Keratinocyte (primary cell): ENCODE measurements around the gene SRGAP3. TPM values are rescaled to one million over a fixed set of nuclear protein-coding genes. Genes with fewer than 3 reads are reported as not detected.

ENCODE experiments used
- DNase-seq: peaks from one replicate; pipeline ENCODE4 v3.0.0-alpha.2; 2011; ENCODE audit warnings: low read depth, missing footprints, low spot score
- FAIRE-seq: peaks from 2 replicates; lab custom pipeline; 2011; peaks lifted over from hg19 to GRCh38; lab: Jason Lieb, UNC
- H2AFZ ChIP-seq: 2 replicates; pipeline ENCODE4 v1.6.0; 2012; ENCODE audit warnings: low read length, control low read depth, inconsistent platforms; ENCODE audit not compliant: control insufficient read depth
- H3K27ac ChIP-seq: 2 replicates; pipeline ENCODE4 v1.5.1; 2011; ENCODE audit warnings: low read length; ENCODE audit not compliant: control insufficient read depth, insufficient read depth
- H3K27me3 ChIP-seq: 3 replicates; pipeline ENCODE4 v1.6.0; 2011; ENCODE audit warnings: low read length; ENCODE audit not compliant: control insufficient read depth, insufficient read depth; ENCODE audit errors: extremely low read depth
- H3K36me3 ChIP-seq, 2 experiments: 2 replicates in 1 of 2; 3 replicates in 1 of 2; pipeline ENCODE4 v1.5.1; 2011; ENCODE audit warnings: low read length in 2 of 2, mild to moderate bottlenecking in 1 of 2; ENCODE audit not compliant: control insufficient read depth in 2 of 2, insufficient read depth in 2 of 2; ENCODE audit errors: extremely low read depth in 1 of 2
- H3K4me1 ChIP-seq: 3 replicates; pipeline ENCODE4 v1.5.1; 2011; ENCODE audit warnings: low read length; ENCODE audit not compliant: control insufficient read depth, insufficient read depth; ENCODE audit errors: extremely low read depth
- H3K4me2 ChIP-seq: 3 replicates; pipeline ENCODE4 v1.6.0; 2011; ENCODE audit warnings: low read depth, low read length; ENCODE audit not compliant: control insufficient read depth, insufficient read depth; ENCODE audit errors: extremely low read depth
- H3K4me3 ChIP-seq, 3 experiments: fragments of 200-600 bp in 1 of 3; sonication (generic) in 1 of 3; 2 replicates in 2 of 3; 3 replicates in 1 of 3; pipeline ENCODE4 v1.5.1; 2011 to 2016; ENCODE audit warnings: low read length in 3 of 3, mild to moderate bottlenecking in 3 of 3, control low read depth in 2 of 3, inconsistent platforms in 1 of 3, low read depth in 1 of 3, mixed read lengths in 1 of 3, mixed run types in 1 of 3, moderate library complexity in 1 of 3; ENCODE audit not compliant: control insufficient read depth in 2 of 3, insufficient read depth in 2 of 3; ENCODE audit errors: extremely low read depth in 1 of 3
- H3K79me2 ChIP-seq: 2 replicates; pipeline ENCODE4 v1.6.0; 2012; ENCODE audit warnings: low read length; ENCODE audit not compliant: control insufficient read depth, insufficient read depth
- H3K9ac ChIP-seq: 3 replicates; pipeline ENCODE4 v1.6.0; 2011; ENCODE audit warnings: low read length; ENCODE audit not compliant: control insufficient read depth, insufficient read depth; ENCODE audit errors: extremely low read depth
- H3K9me1 ChIP-seq: 3 replicates; pipeline ENCODE4 v1.6.0; 2011; ENCODE audit warnings: low read length; ENCODE audit not compliant: control insufficient read depth, insufficient read depth; ENCODE audit errors: extremely low read depth
- H3K9me3 ChIP-seq: 2 replicates; pipeline ENCODE4 v1.5.1; 2012; ENCODE audit warnings: low read depth, low read length; ENCODE audit not compliant: control insufficient read depth
- H4K20me1 ChIP-seq: 3 replicates; pipeline ENCODE4 v1.6.0; 2011; ENCODE audit warnings: low read length; ENCODE audit not compliant: control insufficient read depth, insufficient read depth; ENCODE audit errors: extremely low read depth
- EZH2 ChIP-seq: IDR thresholded peaks from one replicate; pipeline ENCODE4 v1.6.1; 2012; ENCODE audit warnings: inconsistent platforms, mild to moderate bottlenecking, low read length, moderate library complexity
- dilution Hi-C: fragments of 300-500 bp; cut with MboI; formaldehyde crosslinking; loops from one replicate; pipeline ENCODE4 v1.7.0; 2020; ENCODE audit warnings: low sequenced_read_pairs; ENCODE audit not compliant: extremely low pct_ligation_motif_present
- polyA plus RNA-seq, 5 experiments: library from polyadenylated mRNA; depleted of rRNA in 3 of 5; stranded (reverse) in 3 of 5; stranded (forward) in 1 of 5; unstranded in 1 of 5; fragments of >200 nt; gene quantifications; 1 replicate in 1 of 5; 2 replicates in 3 of 5; 3 replicates in 1 of 5; pipeline versions ENCODE4 v1.2.1 to v1.2.3, GENCODE V29; 2011 to 2012; ENCODE audit warnings: missing spikeins in 2 of 5, low read depth in 1 of 5, low replicate concordance in 1 of 5
- TF ChIP-seq, protein P1 (sequence below), 3 experiments: IDR thresholded peaks in 1 of 3; conservative IDR thresholded peaks in 1 of 3; optimal IDR thresholded peaks in 1 of 3; 2 replicates in 2 of 3; 3 replicates in 1 of 3; pipeline versions ENCODE3 to v1.5.1; 2011; ENCODE audit warnings: low read length in 3 of 3, mild to moderate bottlenecking in 3 of 3, moderate library complexity in 2 of 3, control low read depth in 1 of 3, inconsistent platforms in 1 of 3; ENCODE audit not compliant: insufficient read depth in 2 of 3; ENCODE audit errors: extremely low read depth in 1 of 3

The SRGAP3 gene
- polyA plus RNA-seq, 1 donor (not counting 4 experiments of a cell fraction or from before 2014, with no cell fraction given): 7.2 TPM

DNA sequence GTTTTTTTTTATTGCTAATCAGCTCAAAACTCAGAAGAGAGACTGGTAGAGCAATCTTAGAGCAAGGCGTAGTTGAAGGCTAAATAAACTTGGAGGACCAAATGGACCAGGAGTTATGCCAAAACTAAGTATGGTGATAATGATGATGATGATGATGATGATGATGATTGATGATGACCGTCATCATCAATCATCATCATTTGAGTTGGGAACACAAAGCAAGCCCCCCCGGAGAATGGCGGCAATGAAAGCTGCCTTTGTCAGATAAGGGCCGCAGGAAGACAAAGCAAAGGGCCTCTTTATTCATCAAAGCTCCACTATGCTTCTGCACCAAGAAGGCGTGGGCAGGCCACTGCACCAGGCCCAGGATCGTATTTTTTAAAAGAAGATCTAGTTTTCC lies 204.1 kb downstream of the SRGAP3 start:
- Histone ChIP-seq H2AFZ (no peak overlapping the region), H3K9me1 (no peaks in the 10 kb centered on the region), H3K4me2 (no peak overlapping the region), H3K27ac (no peak overlapping the region), H3K9ac (no peak overlapping the region), H3K36me3 (peaks cover 0 to 11% of the 10 kb centered on the region in 2 experiments), H4K20me1 (no peaks in the 10 kb centered on the region), H3K27me3 (no peaks in the 10 kb centered on the region), H3K9me3 (no peaks in the 10 kb centered on the region), H3K79me2 (no peaks in the 10 kb centered on the region), H3K4me3 (no peak overlapping the region), H3K4me1 (no peaks in the 10 kb centered on the region)
- no peak for TF ChIP-seq EZH2
- TF ChIP-seq, protein P1, sequence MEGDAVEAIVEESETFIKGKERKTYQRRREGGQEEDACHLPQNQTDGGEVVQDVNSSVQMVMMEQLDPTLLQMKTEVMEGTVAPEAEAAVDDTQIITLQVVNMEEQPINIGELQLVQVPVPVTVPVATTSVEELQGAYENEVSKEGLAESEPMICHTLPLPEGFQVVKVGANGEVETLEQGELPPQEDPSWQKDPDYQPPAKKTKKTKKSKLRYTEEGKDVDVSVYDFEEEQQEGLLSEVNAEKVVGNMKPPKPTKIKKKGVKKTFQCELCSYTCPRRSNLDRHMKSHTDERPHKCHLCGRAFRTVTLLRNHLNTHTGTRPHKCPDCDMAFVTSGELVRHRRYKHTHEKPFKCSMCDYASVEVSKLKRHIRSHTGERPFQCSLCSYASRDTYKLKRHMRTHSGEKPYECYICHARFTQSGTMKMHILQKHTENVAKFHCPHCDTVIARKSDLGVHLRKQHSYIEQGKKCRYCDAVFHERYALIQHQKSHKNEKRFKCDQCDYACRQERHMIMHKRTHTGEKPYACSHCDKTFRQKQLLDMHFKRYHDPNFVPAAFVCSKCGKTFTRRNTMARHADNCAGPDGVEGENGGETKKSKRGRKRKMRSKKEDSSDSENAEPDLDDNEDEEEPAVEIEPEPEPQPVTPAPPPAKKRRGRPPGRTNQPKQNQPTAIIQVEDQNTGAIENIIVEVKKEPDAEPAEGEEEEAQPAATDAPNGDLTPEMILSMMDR (optimal IDR thresholded peaks at IDR 0.05 in 1 of 3, IDR thresholded peaks at IDR 0.05 in 1 of 3, conservative IDR thresholded peaks at IDR 0.05 in 1 of 3; ENCODE audit: extremely low read depth in 1 of 3, insufficient read depth in 2 of 3, low read length in 3 of 3): no peak
- dilution Hi-C loops: no loop called here
- no peak for FAIRE-seq
- no peak for DNase-seq

- DNase-seq (no peak), FAIRE-seq (no peak)
- no peak overlapping the region for H3K27ac ChIP-seq
- no peak for TF ChIP-seq EZH2
- TF ChIP-seq, protein P1 (optimal IDR thresholded peaks at IDR 0.05 in 1 of 3, IDR thresholded peaks at IDR 0.05 in 1 of 3, conservative IDR thresholded peaks at IDR 0.05 in 1 of 3; ENCODE audit: extremely low read depth in 1 of 3, insufficient read depth in 2 of 3, low read length in 3 of 3): no peak
- no peaks in the 10 kb centered on the region for H3K9me1 ChIP-seq
- no peak overlapping the region for H3K9ac ChIP-seq
- dilution Hi-C loops: no loop called here
- H3K9me3 ChIP-seq: no peaks in the 10 kb centered on the region
- H4K20me1 ChIP-seq: no peaks in the 10 kb centered on the region
- H3K36me3 ChIP-seq: peaks cover 0 to 5% of the 10 kb centered on the region in 2 experiments
- H3K79me2 ChIP-seq: no peaks in the 10 kb centered on the region
- no peak overlapping the region for H3K4me2 ChIP-seq
- no peak overlapping the region for H2AFZ ChIP-seq
- H3K27me3 ChIP-seq: no peaks in the 10 kb centered on the region
- H3K4me3 ChIP-seq: no peak overlapping the region
- H3K4me1 ChIP-seq: no peaks in the 10 kb centered on the region
Observed at GRCh38 chr3:9043063-9043462, 206.4 kb downstream of the SRGAP3 start.
